GM18858 (cell line): Measurements from ENCODE around the gene ARID5B.

ENCODE experiments used
- ATAC-seq: cut with Tn5 transposase; IDR thresholded peaks from one replicate; pipeline ENCODE4 v1.9.1; 2021; ENCODE audit not compliant: unreplicated experiment

ARID5B gene

GRCh38 chr10:62004042-62004441 is 102.5 kb downstream of the ARID5B start:
- ATAC-seq, result no peak

- ATAC-seq, result no peak
Observed at GRCh38 chr10:62005281-62005680, 103.8 kb downstream of the ARID5B start.

GRCh38 chr10:62005687-62006086 is 104.2 kb downstream of the ARID5B start:
- ATAC-seq, result no peak

- no peak for ATAC-seq
Observed at GRCh38 chr10:62007145-62007544, 105.6 kb downstream of the ARID5B start.

- no peak for ATAC-seq
Observed at GRCh38 chr10:62008196-62008595, 106.7 kb downstream of the ARID5B start.

- ATAC-seq, result no peak
Observed at GRCh38 chr10:62008946-62009345, 107.4 kb downstream of the ARID5B start.

GRCh38 chr10:62010366-62010765 is 108.9 kb downstream of the ARID5B start:
- no peak for ATAC-seq

GRCh38 chr10:62011558-62011957 is 110.1 kb downstream of the ARID5B start:
- no peak for ATAC-seq

GRCh38 chr10:62012318-62012717 is 110.8 kb downstream of the ARID5B start:
- ATAC-seq, result no peak

GRCh38 chr10:62014510-62014909 is 113.0 kb downstream of the ARID5B start:
- ATAC-seq, result no peak

- ATAC-seq, result no peak
Observed at GRCh38 chr10:62015994-62016393, 114.5 kb downstream of the ARID5B start.

- ATAC-seq, result peak; percentile 72
Observed at GRCh38 chr10:62016623-62017490, 115.4 kb downstream of the ARID5B start.

GRCh38 chr10:62017491-62017870 is 116.0 kb downstream of the ARID5B start:
- ATAC-seq, result no peak

GRCh38 chr10:62018131-62018911 is 116.8 kb downstream of the ARID5B start:
- no peak for ATAC-seq

- ATAC-seq, result no peak
Observed at GRCh38 chr10:62019013-62019684, 117.7 kb downstream of the ARID5B start.

GRCh38 chr10:62019685-62020359 is 118.3 kb downstream of the ARID5B start:
- no peak for ATAC-seq

GRCh38 chr10:62021128-62021665 is 119.7 kb downstream of the ARID5B start:
- no peak for ATAC-seq

- no peak for ATAC-seq
Observed at GRCh38 chr10:62021978-62022802, 120.7 kb downstream of the ARID5B start.

GRCh38 chr10:62022830-62023229 is 121.3 kb downstream of the ARID5B start:
- peak; percentile 6 for ATAC-seq

- peak; percentile 34 for ATAC-seq
Observed at GRCh38 chr10:62023329-62023728, 121.8 kb downstream of the ARID5B start.
